ENCODE data around the gene TCEA2. TPM values are rescaled to one million over a fixed set of nuclear protein-coding genes. Genes with fewer than 3 reads are reported as not detected.

The TCEA2 gene
- total and polyA plus RNA-seq, 9 of the 15 experiments (the other 6 are each of a cell fraction or from before 2014, with no cell fraction given), result 1.4 to 28.7 (median 5.4) TPM

GRCh38 chr20:64042054-64042781, 20.8 kb upstream of the TCEA2 start (continued):
- TF ChIP-seq CHD7 (IDR thresholded peaks at IDR 0.05; ENCODE audit: low read depth, low read length), result no peak
- no peak for TF ChIP-seq MITF (IDR thresholded peaks at IDR 0.05)
- peak; percentile 62; the same call in 1 of the 2 replicates for TF ChIP-seq GABPB1 (CRISPR knock-in tag; IDR thresholded peaks at IDR 0.05)
- TF ChIP-seq BRF1 (IDR thresholded peaks at IDR 0.05; ENCODE audit: borderline replicate concordance, extremely low read depth, insufficient read length), result no peak
- TF ChIP-seq PTTG1 (tag; IDR thresholded peaks at IDR 0.05; ENCODE audit: low read depth), result no peak
- peak; percentile 83 for TF ChIP-seq POLR2G (IDR thresholded peaks at IDR 0.05; ENCODE audit: low read depth, low read length)
- no peak for TF ChIP-seq E2F4 (CRISPR knock-in tag; IDR thresholded peaks at IDR 0.05; ENCODE audit: low read depth)
- peak; percentile 35; the same call in 1 of the 2 replicates for TF ChIP-seq SP1 (CRISPR knock-in tag; IDR thresholded peaks at IDR 0.05)
- peak; percentile 96 for TF ChIP-seq PHF21A (IDR thresholded peaks at IDR 0.05; ENCODE audit: borderline replicate concordance, low read depth)
- TF ChIP-seq POLR2AphosphoS5 (IDR thresholded peaks at IDR 0.05; ENCODE audit: control insufficient read depth, insufficient read depth, low read depth, low read length), result peak; percentile 47; the same call in 1 of the 2 replicates
